Liver (tissue), 9 donors: ENCODE measurements around the gene DNAH5. TPM values are rescaled to one million over a fixed set of nuclear protein-coding genes. Genes with fewer than 3 reads are reported as not detected.

Source experiments
- DNase-seq: peaks from one replicate; pipeline ENCODE4 v3.0.0-alpha.2; 2017; ENCODE audit warnings: low spot score
- H3K27ac ChIP-seq, 2 donors: one replicate each; pipeline ENCODE4 v1.7.0; 2013; ENCODE audit warnings: inconsistent platforms in 2 of 2, low read length in 2 of 2, control low read depth in 1 of 2, low read depth in 1 of 2, mild to moderate bottlenecking in 1 of 2
- H3K27me3 ChIP-seq, 4 donors: one replicate each; pipeline versions ENCODE4 v1.6.1 to v1.7.0; 2013; ENCODE audit warnings: low read length in 3 of 4, inconsistent platforms in 1 of 4, mild to moderate bottlenecking in 1 of 4, moderate library complexity in 1 of 4; ENCODE audit not compliant: control insufficient read depth in 4 of 4, insufficient read depth in 4 of 4
- H3K36me3 ChIP-seq, 4 donors: one replicate each; pipeline versions ENCODE4 v1.6.1 to v1.7.0; 2013; ENCODE audit warnings: low read length in 3 of 4, mild to moderate bottlenecking in 3 of 4, low read depth in 1 of 4, moderate library complexity in 1 of 4; ENCODE audit not compliant: control insufficient read depth in 4 of 4, insufficient read depth in 3 of 4
- H3K4me1 ChIP-seq, 4 donors: one replicate each; pipeline versions ENCODE4 v1.6.1 to v1.7.0; 2013; ENCODE audit warnings: low read length in 3 of 4, mild to moderate bottlenecking in 3 of 4, moderate library complexity in 1 of 4; ENCODE audit not compliant: control insufficient read depth in 4 of 4, insufficient read depth in 4 of 4
- H3K4me3 ChIP-seq, 3 donors: one replicate each; pipeline versions ENCODE4 v1.6.1 to v1.7.0; 2013; ENCODE audit warnings: low read length in 3 of 3, control low read depth in 1 of 3, low read depth in 1 of 3, mild to moderate bottlenecking in 1 of 3
- H3K9ac ChIP-seq, 2 donors: one replicate each; pipeline ENCODE4 v1.7.0; 2013; ENCODE audit warnings: low read length in 2 of 2, mild to moderate bottlenecking in 2 of 2, moderate library complexity in 2 of 2, control low read depth in 1 of 2, low read depth in 1 of 2
- H3K9me3 ChIP-seq, 4 donors: one replicate each; pipeline versions ENCODE4 v1.6.1 to v1.7.0; 2013; ENCODE audit warnings: low read length in 3 of 4; ENCODE audit not compliant: control insufficient read depth in 4 of 4
- EGR1 ChIP-seq, 2 donors: IDR thresholded peaks; 2 replicates each; pipeline ENCODE4 v1.6.1; 2016 to 2018; ENCODE audit warnings: antibody characterized with exemption in 2 of 2, low read depth in 2 of 2
- FOXA1 ChIP-seq: IDR thresholded peaks from 2 replicates; pipeline ENCODE4 v1.6.1; 2016; ENCODE audit warnings: antibody characterized with exemption
- FOXA2 ChIP-seq: IDR thresholded peaks from 2 replicates; pipeline ENCODE4 v1.6.1; 2016; ENCODE audit warnings: antibody characterized with exemption
- GABPA ChIP-seq, 2 donors: IDR thresholded peaks in 1 of 2; conservative IDR thresholded peaks in 1 of 2; 2 replicates each; pipeline ENCODE4 v1.6.1; 2016; ENCODE audit warnings: antibody characterized with exemption in 2 of 2, mild to moderate bottlenecking in 1 of 2, moderate library complexity in 1 of 2
- HNF4A ChIP-seq, 2 donors: conservative IDR thresholded peaks; 2 replicates each; pipeline ENCODE4 v1.6.1; 2016; ENCODE audit warnings: antibody characterized with exemption in 2 of 2, mild to moderate bottlenecking in 2 of 2
- HNF4G ChIP-seq: IDR thresholded peaks from 2 replicates; pipeline ENCODE4 v1.6.1; 2016; ENCODE audit warnings: antibody characterized with exemption
- JUND ChIP-seq, 2 donors: IDR thresholded peaks; 2 replicates each; pipeline ENCODE4 v1.6.1; 2016; ENCODE audit warnings: antibody characterized with exemption in 2 of 2
- NR2F2 ChIP-seq: IDR thresholded peaks from 2 replicates; pipeline ENCODE4 v1.6.1; 2016; ENCODE audit warnings: antibody characterized with exemption
- RAD21 ChIP-seq, 2 donors: IDR thresholded peaks; 2 replicates each; pipeline ENCODE4 v1.6.1; 2016; ENCODE audit warnings: antibody characterized with exemption in 2 of 2, mild to moderate bottlenecking in 2 of 2
- RXRA ChIP-seq, 2 donors: IDR thresholded peaks; 2 replicates each; pipeline ENCODE4 v1.6.1; 2017 to 2018; ENCODE audit warnings: antibody characterized with exemption in 2 of 2, mild to moderate bottlenecking in 1 of 2
- SP1 ChIP-seq: IDR thresholded peaks from 2 replicates; pipeline ENCODE4 v1.6.1; 2018; ENCODE audit warnings: antibody characterized with exemption, mild to moderate bottlenecking
- TAF1 ChIP-seq: conservative IDR thresholded peaks from 2 replicates; pipeline ENCODE4 v1.6.1; 2016; ENCODE audit warnings: antibody characterized with exemption, mild to moderate bottlenecking
- YY1 ChIP-seq: IDR thresholded peaks from 2 replicates; pipeline ENCODE4 v1.6.1; 2016; ENCODE audit warnings: antibody characterized with exemption, mild to moderate bottlenecking
- WGBS: extraction: QIAGEN DNeasy Blood & Tissue Kit; methylation state at CpG from one replicate; pipeline ENCODE4 v1.1.7; 2013; 5-methylcytosine and 5-hydroxymethylcytosine counted together
- polyA plus RNA-seq, 2 donors: library from polyadenylated mRNA; stranded (reverse) in 1 of 2; unstranded in 1 of 2; fragments of 200-250 nt in 1 of 2; fragments of >200 nt in 1 of 2; fragmentation: Nextera tagmentation in 1 of 2; extraction: Ambion mirVana in 1 of 2; gene quantifications; one replicate each; pipeline versions ENCODE4 v1.2.1 to v1.2.3, GENCODE V29; 2013 to 2015
- total RNA-seq, 2 donors: library from RNA; depleted of rRNA; stranded (reverse); fragments of >200 nt; gene quantifications; one replicate each; pipeline ENCODE4 v1.2.3, GENCODE V29; 2014
- TF ChIP-seq, protein P1 (sequence below): IDR thresholded peaks from 2 replicates; pipeline ENCODE4 v1.6.1; 2016; ENCODE audit warnings: antibody characterized with exemption
- TF ChIP-seq, protein P2 (sequence below): IDR thresholded peaks from 2 replicates; pipeline ENCODE4 v1.6.1; 2016; ENCODE audit warnings: antibody characterized with exemption
- TF ChIP-seq, protein P3 (sequence below): fragments of 150-350 bp; IDR thresholded peaks from 2 replicates; pipeline ENCODE4 v1.5.1; 2017; ENCODE audit warnings: improper control_type of control experiment, low read depth, low read length; ENCODE audit not compliant: missing input control
- TF ChIP-seq, protein P4 (sequence below): IDR thresholded peaks from 2 replicates; pipeline ENCODE4 v1.6.1; 2016; ENCODE audit warnings: antibody characterized with exemption
- TF ChIP-seq, protein P5 (sequence below): IDR thresholded peaks from 2 replicates; pipeline ENCODE4 v1.6.1; 2016; ENCODE audit warnings: antibody characterized with exemption, mild to moderate bottlenecking
- donor health status: healthy.
- donor health status: healthy.
- donor health status: healthy.
- donor health status: healthy.
- donor health status: healthy.

Gene DNAH5
- total and polyA plus RNA-seq, 4 donors, result 0.19 to 14.8 (median 4.4) TPM

DNA sequence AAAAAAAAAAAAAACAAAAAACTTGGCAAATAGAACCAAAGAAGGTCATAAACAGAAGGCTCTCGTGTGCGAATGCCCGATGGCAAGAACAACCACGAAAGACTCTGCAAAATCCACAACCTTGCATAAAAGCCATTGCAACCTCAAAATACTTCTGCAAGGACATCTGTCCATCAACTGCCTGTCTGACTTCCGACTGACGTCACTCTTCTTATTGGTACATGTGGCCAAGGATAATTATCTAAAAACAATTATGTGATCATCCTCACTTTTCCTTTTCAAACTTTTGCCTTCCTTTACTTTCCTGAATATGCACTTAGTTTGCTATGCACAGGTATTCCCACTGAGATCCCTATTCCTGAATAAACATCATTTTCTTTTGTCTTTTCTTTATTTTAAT is 29.2 kb upstream of the DNAH5 start:
- TF ChIP-seq GABPA (IDR thresholded peaks at IDR 0.05 in 1 of 2, conservative IDR thresholded peaks at IDR 0.05 in 1 of 2), result no peak
- no peak overlapping the region for H3K9ac ChIP-seq
- H3K4me1 ChIP-seq, result no peaks in the 10 kb centered on the region
- H3K9me3 ChIP-seq, result no peaks in the 10 kb centered on the region
- DNase-seq, result no peak
- no peak overlapping the region for H3K27ac ChIP-seq
- no peaks in the 10 kb centered on the region for H3K36me3 ChIP-seq
- WGBS, result 87% methylated on average over 6 of the region's 6 CpGs
- H3K4me3 ChIP-seq, result no peak overlapping the region
- peaks cover 0 to 4% (median 0%) of the 10 kb centered on the region in 4 donors for H3K27me3 ChIP-seq

DNA sequence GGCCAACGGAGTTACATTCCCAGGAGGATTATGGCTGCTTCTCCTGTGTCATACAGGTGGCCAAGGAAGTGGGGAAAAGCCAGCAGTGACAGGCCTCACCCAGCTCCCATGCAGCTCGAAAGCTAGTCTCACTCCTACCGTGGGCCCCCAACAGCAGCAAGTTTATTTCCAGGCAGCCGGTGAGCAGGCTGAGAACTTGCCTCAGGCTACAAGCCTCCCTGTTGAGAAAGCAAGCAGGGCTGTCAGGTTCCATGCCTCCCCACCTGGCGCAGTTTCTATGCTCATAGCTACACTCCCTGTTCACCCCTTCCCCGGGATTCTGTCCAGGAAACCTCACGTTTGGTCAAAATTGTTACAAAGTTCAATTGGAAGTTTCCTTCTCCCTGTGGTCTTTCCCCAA is 27.5 kb upstream of the DNAH5 start:
- no peaks in the 10 kb centered on the region for H3K4me1 ChIP-seq
- peaks cover 0 to 7% (median 0%) of the 10 kb centered on the region in 4 donors for H3K27me3 ChIP-seq
- H3K9me3 ChIP-seq, result no peaks in the 10 kb centered on the region
- H3K4me3 ChIP-seq, result no peak overlapping the region
- no peak overlapping the region for H3K27ac ChIP-seq
- no peak overlapping the region for H3K9ac ChIP-seq
- WGBS, result 74% methylated on average over 7 of the region's 7 CpGs
- H3K36me3 ChIP-seq, result no peaks in the 10 kb centered on the region
- TF ChIP-seq, protein P1, sequence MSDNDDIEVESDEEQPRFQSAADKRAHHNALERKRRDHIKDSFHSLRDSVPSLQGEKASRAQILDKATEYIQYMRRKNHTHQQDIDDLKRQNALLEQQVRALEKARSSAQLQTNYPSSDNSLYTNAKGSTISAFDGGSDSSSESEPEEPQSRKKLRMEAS, result no peak
- TF ChIP-seq EGR1 (IDR thresholded peaks at IDR 0.05; ENCODE audit: low read depth in 2 of 2) (no peak), YY1 (no peak), RAD21 (IDR thresholded peaks at IDR 0.05) (no peak), FOXA1 (no peak), HNF4A (conservative IDR thresholded peaks at IDR 0.05) (no peak), JUND (IDR thresholded peaks at IDR 0.05) (no peak), HNF4G (no peak), TAF1 (no peak), GABPA (IDR thresholded peaks at IDR 0.05 in 1 of 2, conservative IDR thresholded peaks at IDR 0.05 in 1 of 2) (no peak), FOXA2 (no peak), RXRA (IDR thresholded peaks at IDR 0.05) (no peak), NR2F2 (no peak), SP1 (no peak)
- TF ChIP-seq, protein P2, sequence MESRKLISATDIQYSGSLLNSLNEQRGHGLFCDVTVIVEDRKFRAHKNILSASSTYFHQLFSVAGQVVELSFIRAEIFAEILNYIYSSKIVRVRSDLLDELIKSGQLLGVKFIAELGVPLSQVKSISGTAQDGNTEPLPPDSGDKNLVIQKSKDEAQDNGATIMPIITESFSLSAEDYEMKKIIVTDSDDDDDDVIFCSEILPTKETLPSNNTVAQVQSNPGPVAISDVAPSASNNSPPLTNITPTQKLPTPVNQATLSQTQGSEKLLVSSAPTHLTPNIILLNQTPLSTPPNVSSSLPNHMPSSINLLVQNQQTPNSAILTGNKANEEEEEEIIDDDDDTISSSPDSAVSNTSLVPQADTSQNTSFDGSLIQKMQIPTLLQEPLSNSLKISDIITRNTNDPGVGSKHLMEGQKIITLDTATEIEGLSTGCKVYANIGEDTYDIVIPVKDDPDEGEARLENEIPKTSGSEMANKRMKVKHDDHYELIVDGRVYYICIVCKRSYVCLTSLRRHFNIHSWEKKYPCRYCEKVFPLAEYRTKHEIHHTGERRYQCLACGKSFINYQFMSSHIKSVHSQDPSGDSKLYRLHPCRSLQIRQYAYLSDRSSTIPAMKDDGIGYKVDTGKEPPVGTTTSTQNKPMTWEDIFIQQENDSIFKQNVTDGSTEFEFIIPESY, result no peak
- TF ChIP-seq, protein P3, sequence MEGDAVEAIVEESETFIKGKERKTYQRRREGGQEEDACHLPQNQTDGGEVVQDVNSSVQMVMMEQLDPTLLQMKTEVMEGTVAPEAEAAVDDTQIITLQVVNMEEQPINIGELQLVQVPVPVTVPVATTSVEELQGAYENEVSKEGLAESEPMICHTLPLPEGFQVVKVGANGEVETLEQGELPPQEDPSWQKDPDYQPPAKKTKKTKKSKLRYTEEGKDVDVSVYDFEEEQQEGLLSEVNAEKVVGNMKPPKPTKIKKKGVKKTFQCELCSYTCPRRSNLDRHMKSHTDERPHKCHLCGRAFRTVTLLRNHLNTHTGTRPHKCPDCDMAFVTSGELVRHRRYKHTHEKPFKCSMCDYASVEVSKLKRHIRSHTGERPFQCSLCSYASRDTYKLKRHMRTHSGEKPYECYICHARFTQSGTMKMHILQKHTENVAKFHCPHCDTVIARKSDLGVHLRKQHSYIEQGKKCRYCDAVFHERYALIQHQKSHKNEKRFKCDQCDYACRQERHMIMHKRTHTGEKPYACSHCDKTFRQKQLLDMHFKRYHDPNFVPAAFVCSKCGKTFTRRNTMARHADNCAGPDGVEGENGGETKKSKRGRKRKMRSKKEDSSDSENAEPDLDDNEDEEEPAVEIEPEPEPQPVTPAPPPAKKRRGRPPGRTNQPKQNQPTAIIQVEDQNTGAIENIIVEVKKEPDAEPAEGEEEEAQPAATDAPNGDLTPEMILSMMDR, result no peak
- TF ChIP-seq, protein P4, sequence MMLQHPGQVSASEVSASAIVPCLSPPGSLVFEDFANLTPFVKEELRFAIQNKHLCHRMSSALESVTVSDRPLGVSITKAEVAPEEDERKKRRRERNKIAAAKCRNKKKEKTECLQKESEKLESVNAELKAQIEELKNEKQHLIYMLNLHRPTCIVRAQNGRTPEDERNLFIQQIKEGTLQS, result no peak
- TF ChIP-seq, protein P5, sequence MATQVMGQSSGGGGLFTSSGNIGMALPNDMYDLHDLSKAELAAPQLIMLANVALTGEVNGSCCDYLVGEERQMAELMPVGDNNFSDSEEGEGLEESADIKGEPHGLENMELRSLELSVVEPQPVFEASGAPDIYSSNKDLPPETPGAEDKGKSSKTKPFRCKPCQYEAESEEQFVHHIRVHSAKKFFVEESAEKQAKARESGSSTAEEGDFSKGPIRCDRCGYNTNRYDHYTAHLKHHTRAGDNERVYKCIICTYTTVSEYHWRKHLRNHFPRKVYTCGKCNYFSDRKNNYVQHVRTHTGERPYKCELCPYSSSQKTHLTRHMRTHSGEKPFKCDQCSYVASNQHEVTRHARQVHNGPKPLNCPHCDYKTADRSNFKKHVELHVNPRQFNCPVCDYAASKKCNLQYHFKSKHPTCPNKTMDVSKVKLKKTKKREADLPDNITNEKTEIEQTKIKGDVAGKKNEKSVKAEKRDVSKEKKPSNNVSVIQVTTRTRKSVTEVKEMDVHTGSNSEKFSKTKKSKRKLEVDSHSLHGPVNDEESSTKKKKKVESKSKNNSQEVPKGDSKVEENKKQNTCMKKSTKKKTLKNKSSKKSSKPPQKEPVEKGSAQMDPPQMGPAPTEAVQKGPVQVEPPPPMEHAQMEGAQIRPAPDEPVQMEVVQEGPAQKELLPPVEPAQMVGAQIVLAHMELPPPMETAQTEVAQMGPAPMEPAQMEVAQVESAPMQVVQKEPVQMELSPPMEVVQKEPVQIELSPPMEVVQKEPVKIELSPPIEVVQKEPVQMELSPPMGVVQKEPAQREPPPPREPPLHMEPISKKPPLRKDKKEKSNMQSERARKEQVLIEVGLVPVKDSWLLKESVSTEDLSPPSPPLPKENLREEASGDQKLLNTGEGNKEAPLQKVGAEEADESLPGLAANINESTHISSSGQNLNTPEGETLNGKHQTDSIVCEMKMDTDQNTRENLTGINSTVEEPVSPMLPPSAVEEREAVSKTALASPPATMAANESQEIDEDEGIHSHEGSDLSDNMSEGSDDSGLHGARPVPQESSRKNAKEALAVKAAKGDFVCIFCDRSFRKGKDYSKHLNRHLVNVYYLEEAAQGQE, result no peak
- DNase-seq, result no peak
